ENCODE data around the gene CDK18.
A peak's percentile ranks its signal among the peaks of the same experiment; 100 is the strongest.

Gene CDK18

GRCh38 chr1:205513774-205514173 lies 9.3 kb downstream of the CDK18 start:
- no peak for TF ChIP-seq CTCF (IDR thresholded peaks at IDR 0.05)
- H3K27ac ChIP-seq: peak overlapping the region; percentile 85 to 89
- H3K4me3 ChIP-seq: no peak overlapping the region
- DNase-seq (ENCODE audit: low spot score): no peak

- no peak for TF ChIP-seq CTCF (IDR thresholded peaks at IDR 0.05)
- DNase-seq (ENCODE audit: low spot score): no peak
- no peak overlapping the region for H3K4me3 ChIP-seq
- peak overlapping the region in 1 of 2 donors; percentile 85 for H3K27ac ChIP-seq
These were observed 10.0 kb downstream of the CDK18 start for GRCh38 chr1:205514211-205515142.

- DNase-seq (ENCODE audit: low spot score): no peak
- Histone ChIP-seq H3K27ac (peak overlapping the region; percentile 1 to 58), H3K4me3 (no peak overlapping the region)
- TF ChIP-seq CTCF (IDR thresholded peaks at IDR 0.05): no peak
These were observed 11.3 kb downstream of the CDK18 start for GRCh38 chr1:205515781-205516253.

- TF ChIP-seq CTCF (IDR thresholded peaks at IDR 0.05): no peak
- Histone ChIP-seq H3K4me3 (no peak overlapping the region), H3K27ac (peak overlapping the region; percentile 1 to 58)
- DNase-seq (ENCODE audit: low spot score): no peak
These were observed 11.9 kb downstream of the CDK18 start for GRCh38 chr1:205516362-205516761.

- Histone ChIP-seq H3K4me3 (no peak overlapping the region), H3K27ac (peak overlapping the region; percentile 19 to 58)
- DNase-seq (ENCODE audit: low spot score): no peak
- no peak for TF ChIP-seq CTCF (IDR thresholded peaks at IDR 0.05)
These were observed 12.8 kb downstream of the CDK18 start for GRCh38 chr1:205517288-205517687.

GRCh38 chr1:205517763-205518162 lies 13.3 kb downstream of the CDK18 start:
- Histone ChIP-seq H3K4me3 (no peak overlapping the region), H3K27ac (peak overlapping the region in 1 of 2 donors; percentile 58)
- no peak for TF ChIP-seq CTCF (IDR thresholded peaks at IDR 0.05)
- DNase-seq (ENCODE audit: low spot score): no peak
